ENCODE measurements around the gene XRCC2.

GRCh38 chr7:152654971-152655370 is 21.0 kb downstream of the XRCC2 start:
- TF ChIP-seq CTCF (conservative IDR thresholded peaks at IDR 0.05; ENCODE audit: low read length) (no peak), EZH2phosphoT487 (IDR thresholded peaks at IDR 0.05; ENCODE audit: borderline replicate concordance, low read depth, low read length) (no peak)

All from OCI-LY7 (cell line).